Vagina (tissue), 2 donors: Measurements from ENCODE around the gene ATG2A.

Experiments used
- CTCF ChIP-seq, 3 experiments: fragments of 450-650 bp in 2 of 3; fragments of 200-600 bp in 1 of 3; sonication (generic) in 1 of 3; IDR thresholded peaks; one replicate each; pipeline ENCODE4 v1.5.1; 2017 to 2019; ENCODE audit warnings: antibody characterized with exemption in 3 of 3, mild to moderate bottlenecking in 2 of 3, moderate library complexity in 2 of 3
- POLR2A ChIP-seq, 2 donors: fragments of 450-650 bp; IDR thresholded peaks; one replicate each; pipeline ENCODE4 v1.6.1; 2017; ENCODE audit warnings: antibody characterized with exemption in 2 of 2, mild to moderate bottlenecking in 2 of 2, moderate library complexity in 2 of 2

GRCh38 chr11:64925536-64926436 is 8.8 kb upstream of the ATG2A start:
- TF ChIP-seq CTCF (IDR thresholded peaks at IDR 0.05) (no peak), POLR2A (IDR thresholded peaks at IDR 0.05) (no peak)
